ENCODE results near the gene LEP. TPM values are rescaled to one million over a fixed set of nuclear protein-coding genes. Genes with fewer than 3 reads are reported as not detected.

Gene LEP
- total and polyA plus RNA-seq, 2 of the 8 experiments (the other 6 are each of a cell fraction or from before 2014, with no cell fraction given): not detected

GRCh38 chr7:128210590-128211570 lies 30.2 kb upstream of the LEP start (continued):
- TF ChIP-seq SRF (IDR thresholded peaks at IDR 0.05; ENCODE audit: low read depth, low read length): no peak
- TF ChIP-seq SAP30 (IDR thresholded peaks at IDR 0.05; ENCODE audit: insufficient read depth, insufficient replicate concordance, low read length): no peak
- no peak for TF ChIP-seq CHD7 (IDR thresholded peaks at IDR 0.05; ENCODE audit: insufficient replicate concordance, low read length)
